ENCODE data around the gene HERC4.

DNA sequence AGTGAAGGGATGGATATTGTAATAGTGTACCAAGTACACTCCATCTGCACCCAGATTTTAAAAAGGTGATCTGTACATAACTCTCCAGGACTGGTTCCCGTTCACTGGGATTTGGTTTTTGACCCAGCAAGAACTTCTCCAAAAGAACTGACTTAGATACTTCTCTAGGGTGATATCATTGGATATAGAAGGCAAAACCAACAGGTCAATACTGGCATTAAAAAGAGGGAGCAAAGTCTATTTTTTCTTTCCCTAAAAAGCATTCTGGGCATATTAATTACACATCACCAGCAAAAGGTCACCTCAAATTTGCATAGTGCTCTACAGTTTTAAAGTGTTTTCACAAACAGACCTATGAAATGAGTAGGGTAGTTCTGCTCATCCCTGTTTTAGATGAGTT lies 37.8 kb upstream of the HERC4 start:
- TF ChIP-seq, protein P1, sequence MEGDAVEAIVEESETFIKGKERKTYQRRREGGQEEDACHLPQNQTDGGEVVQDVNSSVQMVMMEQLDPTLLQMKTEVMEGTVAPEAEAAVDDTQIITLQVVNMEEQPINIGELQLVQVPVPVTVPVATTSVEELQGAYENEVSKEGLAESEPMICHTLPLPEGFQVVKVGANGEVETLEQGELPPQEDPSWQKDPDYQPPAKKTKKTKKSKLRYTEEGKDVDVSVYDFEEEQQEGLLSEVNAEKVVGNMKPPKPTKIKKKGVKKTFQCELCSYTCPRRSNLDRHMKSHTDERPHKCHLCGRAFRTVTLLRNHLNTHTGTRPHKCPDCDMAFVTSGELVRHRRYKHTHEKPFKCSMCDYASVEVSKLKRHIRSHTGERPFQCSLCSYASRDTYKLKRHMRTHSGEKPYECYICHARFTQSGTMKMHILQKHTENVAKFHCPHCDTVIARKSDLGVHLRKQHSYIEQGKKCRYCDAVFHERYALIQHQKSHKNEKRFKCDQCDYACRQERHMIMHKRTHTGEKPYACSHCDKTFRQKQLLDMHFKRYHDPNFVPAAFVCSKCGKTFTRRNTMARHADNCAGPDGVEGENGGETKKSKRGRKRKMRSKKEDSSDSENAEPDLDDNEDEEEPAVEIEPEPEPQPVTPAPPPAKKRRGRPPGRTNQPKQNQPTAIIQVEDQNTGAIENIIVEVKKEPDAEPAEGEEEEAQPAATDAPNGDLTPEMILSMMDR (IDR thresholded peaks at IDR 0.05; ENCODE audit: insufficient read depth, low read depth, low read length) = no peak
- no peak for TF ChIP-seq EZH2 (IDR thresholded peaks at IDR 0.05; ENCODE audit: insufficient read depth, low read length)

All from astrocyte (in vitro differentiated cells and primary cell).